Ascending aorta (tissue), 2 donors: ENCODE data around the gene ICA1. TPM values are rescaled to one million over a fixed set of nuclear protein-coding genes. Genes with fewer than 3 reads are reported as not detected.

Source experiments
- DNase-seq, 2 donors: peaks; one replicate each; pipeline ENCODE4 v3.0.0-alpha.2; 2019; ENCODE audit warnings: low spot score in 2 of 2
- H3K27ac ChIP-seq, 2 donors: fragments of 200-600 bp; sonication (generic); one replicate each; pipeline ENCODE4 v1.5.1; 2016 to 2017; ENCODE audit warnings: mild to moderate bottlenecking in 1 of 2
- H3K27me3 ChIP-seq: fragments of 200-600 bp; sonication (generic); one replicate; pipeline ENCODE4 v1.5.1; 2017
- H3K36me3 ChIP-seq, 2 donors: fragments of 200-600 bp; sonication (generic); one replicate each; pipeline ENCODE4 v1.5.1; 2016
- H3K4me1 ChIP-seq, 2 donors: fragments of 200-600 bp; sonication (generic); one replicate each; pipeline ENCODE4 v1.5.1; 2016 to 2017; ENCODE audit warnings: mild to moderate bottlenecking in 1 of 2
- H3K4me3 ChIP-seq, 2 donors: fragments of 200-600 bp; sonication (generic); one replicate each; pipeline ENCODE4 v1.5.1; 2016 to 2017; ENCODE audit warnings: mild to moderate bottlenecking in 1 of 2
- H3K9me3 ChIP-seq, 2 donors: fragments of 200-600 bp; sonication (generic); one replicate each; pipeline ENCODE4 v1.5.1; 2016
- CTCF ChIP-seq, 3 experiments: fragments of 200-600 bp in 2 of 3; fragments of 450-650 bp in 1 of 3; sonication (generic) in 2 of 3; IDR thresholded peaks; one replicate each; pipeline ENCODE4 v1.5.1; 2016 to 2019; ENCODE audit warnings: antibody characterized with exemption in 3 of 3, mild to moderate bottlenecking in 1 of 3, moderate library complexity in 1 of 3
- intact Hi-C: fragments of 100-400 bp; cut with DNase I; formaldehyde crosslinking; loops from one replicate; pipeline ENCODE4 v1.15.1; 2023
- total RNA-seq: library from RNA; depleted of rRNA; stranded (reverse); fragments of >200 nt; gene quantifications from one replicate; pipeline ENCODE4 v1.1.0, GENCODE V29; 2016

The ICA1 gene
- total RNA-seq, 1 donor from 2014 or later, result 18.3 TPM

- no peak for TF ChIP-seq CTCF (IDR thresholded peaks at IDR 0.05)
- no peaks in the 10 kb centered on the region for H3K4me1 ChIP-seq
- H3K4me3 ChIP-seq, result no peak overlapping the region
- H3K9me3 ChIP-seq, result no peaks in the 10 kb centered on the region
- no peak overlapping the region for H3K27ac ChIP-seq
- no peak for DNase-seq
- H3K27me3 ChIP-seq, result no peaks in the 10 kb centered on the region
- no peaks in the 10 kb centered on the region for H3K36me3 ChIP-seq
- intact Hi-C loops, result loop anchor here (10.0 kb wide), 1 partner anchor 58 kb away; no protein-coding TSS in a partner anchor
Observed at GRCh38 chr7:8113184-8113583, 148.8 kb downstream of the ICA1 start.

- H3K4me3 ChIP-seq, result no peak overlapping the region
- intact Hi-C loops, result loop anchor here (10.0 kb wide), 1 partner anchor 58 kb away; no protein-coding TSS in a partner anchor
- TF ChIP-seq CTCF (IDR thresholded peaks at IDR 0.05), result no peak
Observed at GRCh38 chr7:8112685-8113084, 149.3 kb downstream of the ICA1 start.

DNA sequence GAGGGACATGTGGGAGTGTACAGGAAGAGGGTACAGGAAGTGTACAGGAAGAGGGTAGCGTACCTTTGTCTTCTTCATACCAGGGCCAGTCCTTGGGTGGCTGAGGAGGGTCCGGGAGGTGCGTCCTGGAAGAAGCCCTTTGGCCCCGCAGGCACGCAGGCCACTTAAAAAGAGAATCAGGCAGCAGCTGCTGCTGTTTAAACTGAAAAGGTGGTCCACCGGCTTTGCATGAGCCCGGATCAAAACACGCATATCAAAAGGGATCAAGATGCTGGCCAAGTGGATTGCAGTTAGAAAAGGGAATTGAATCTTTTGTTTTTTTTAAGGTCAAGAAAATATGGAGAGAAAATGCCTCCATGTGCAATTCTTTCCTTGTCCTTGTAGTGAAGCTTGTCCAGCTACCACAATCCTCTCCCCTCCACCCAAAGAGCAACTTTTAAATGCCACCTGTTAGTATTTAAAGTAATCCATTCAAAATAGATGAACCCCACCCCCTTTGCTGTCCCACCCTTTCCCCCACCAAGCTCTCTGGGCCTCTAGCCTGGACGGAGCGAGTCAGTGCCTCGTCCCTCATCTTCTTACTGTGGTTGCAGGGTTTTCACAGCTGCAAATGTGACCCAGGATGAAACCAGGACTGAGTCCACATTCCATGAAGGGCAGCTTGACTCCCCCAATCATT is 150.5 kb downstream of the ICA1 start:
- Histone ChIP-seq H3K27me3 (no peaks in the 10 kb centered on the region), H3K4me3 (no peak overlapping the region), H3K27ac (no peak overlapping the region), H3K4me1 (no peaks in the 10 kb centered on the region), H3K36me3 (no peaks in the 10 kb centered on the region), H3K9me3 (no peaks in the 10 kb centered on the region)
- TF ChIP-seq CTCF (IDR thresholded peaks at IDR 0.05), result no peak
- intact Hi-C loops, result loop anchor here (10.0 kb wide), 1 partner anchor 57 kb away; no protein-coding TSS in a partner anchor
- DNase-seq, result no peak

More at GRCh38 chr7:8112685-8113084, 149.3 kb downstream of the ICA1 start:
- no peaks in the 10 kb centered on the region for H3K4me1 ChIP-seq
- H3K27me3 ChIP-seq, result no peaks in the 10 kb centered on the region
- no peaks in the 10 kb centered on the region for H3K9me3 ChIP-seq
- DNase-seq, result no peak
- no peak overlapping the region for H3K27ac ChIP-seq
- H3K36me3 ChIP-seq, result no peaks in the 10 kb centered on the region

- H3K4me1 ChIP-seq, result no peaks in the 10 kb centered on the region
- H3K4me3 ChIP-seq, result no peak overlapping the region
- TF ChIP-seq CTCF (IDR thresholded peaks at IDR 0.05), result no peak
- no peak for DNase-seq
- H3K9me3 ChIP-seq, result no peaks in the 10 kb centered on the region
- no peaks in the 10 kb centered on the region for H3K27me3 ChIP-seq
- intact Hi-C loops, result loop anchor here (10.0 kb wide), 1 partner anchor 55 kb away; no protein-coding TSS in a partner anchor
- H3K27ac ChIP-seq, result no peak overlapping the region
- H3K36me3 ChIP-seq, result no peaks in the 10 kb centered on the region
Observed at GRCh38 chr7:8109196-8110022, 152.6 kb downstream of the ICA1 start.

GRCh38 chr7:8105449-8106095 is 156.4 kb downstream of the ICA1 start:
- intact Hi-C loops, result no loop called here
- Histone ChIP-seq H3K4me1 (no peaks in the 10 kb centered on the region), H3K9me3 (peaks cover 0 to 13% of the 10 kb centered on the region in 2 donors), H3K27ac (no peak overlapping the region), H3K4me3 (no peak overlapping the region), H3K27me3 (no peaks in the 10 kb centered on the region), H3K36me3 (no peaks in the 10 kb centered on the region)
- no peak for DNase-seq
- no peak for TF ChIP-seq CTCF (IDR thresholded peaks at IDR 0.05)
